HepG2 (cell line): ENCODE results near the gene AKAP8. TPM values are rescaled to one million over a fixed set of nuclear protein-coding genes. Genes with fewer than 3 reads are reported as not detected.

Experiments
- ATAD3A ChIP-seq: sonication (generic); formaldehyde crosslinking; IDR thresholded peaks from 2 replicates; pipeline ENCODE4 v1.4.0; 2020; ENCODE audit warnings: missing genetic modification reagents
- BATF2 ChIP-seq: sonication (generic); formaldehyde crosslinking; IDR thresholded peaks from 2 replicates; pipeline ENCODE4 v1.8.0; 2022; ENCODE audit warnings: mild to moderate bottlenecking, missing genetic modification reagents, moderate library complexity
- DR1 ChIP-seq: sonication (generic); formaldehyde crosslinking; IDR thresholded peaks from 2 replicates; pipeline ENCODE4 v1.8.0; 2021; ENCODE audit warnings: mild to moderate bottlenecking, missing genetic modification reagents, inconsistent platforms
- HES4 ChIP-seq: sonication (generic); formaldehyde crosslinking; IDR thresholded peaks from 2 replicates; pipeline ENCODE4 v1.9.0; 2021; ENCODE audit warnings: mild to moderate bottlenecking, missing genetic modification reagents, borderline replicate concordance
- MED1 ChIP-seq: sonication (generic); formaldehyde crosslinking; IDR thresholded peaks from 2 replicates; pipeline ENCODE4 v1.4.0; 2020; ENCODE audit warnings: missing genetic modification reagents
- POGZ ChIP-seq: sonication (generic); formaldehyde crosslinking; IDR thresholded peaks from 2 replicates; pipeline ENCODE4 v1.4.0; 2020; ENCODE audit warnings: mild to moderate bottlenecking, missing genetic modification reagents
- RFX3 ChIP-seq: IDR thresholded peaks from 2 replicates; pipeline ENCODE4 v1.6.1; 2016; ENCODE audit warnings: missing biosample characterization, missing genetic modification reagents
- RORA ChIP-seq: sonication (generic); formaldehyde crosslinking; IDR thresholded peaks from 2 replicates; pipeline ENCODE4 v1.5.0; 2020; ENCODE audit warnings: mild to moderate bottlenecking, missing genetic modification reagents, moderate library complexity
- ZNF232 ChIP-seq: sonication (generic); formaldehyde crosslinking; IDR thresholded peaks from 2 replicates; pipeline ENCODE4 v1.4.0; 2020; ENCODE audit warnings: missing genetic modification reagents, borderline replicate concordance
- ZNF564 ChIP-seq: sonication (generic); formaldehyde crosslinking; IDR thresholded peaks from 2 replicates; pipeline ENCODE4 v1.8.1; 2023; ENCODE audit warnings: mild to moderate bottlenecking, missing genetic modification reagents
- ZNF605 ChIP-seq: sonication (generic); formaldehyde crosslinking; IDR thresholded peaks from 2 replicates; pipeline ENCODE4 v1.8.0; 2022; ENCODE audit warnings: mild to moderate bottlenecking, missing genetic modification reagents
- ZNF678 ChIP-seq: sonication (generic); formaldehyde crosslinking; IDR thresholded peaks from 2 replicates; pipeline ENCODE4 v1.4.0; 2020; ENCODE audit warnings: mild to moderate bottlenecking, missing genetic modification reagents
- ZNF773 ChIP-seq: sonication (generic); formaldehyde crosslinking; IDR thresholded peaks from 2 replicates; pipeline ENCODE4 v1.4.0; 2020; ENCODE audit warnings: missing genetic modification reagents, borderline replicate concordance
- ZNF780A ChIP-seq: sonication (generic); formaldehyde crosslinking; IDR thresholded peaks from 2 replicates; pipeline ENCODE4 v1.8.0; 2022; ENCODE audit warnings: mild to moderate bottlenecking, missing genetic modification reagents, moderate library complexity
- ZNF788 ChIP-seq: sonication (generic); formaldehyde crosslinking; IDR thresholded peaks from 2 replicates; pipeline ENCODE4 v1.5.0; 2020; ENCODE audit warnings: mild to moderate bottlenecking, missing genetic modification reagents, borderline replicate concordance
- polyA plus RNA-seq, 8 experiments: library from polyadenylated mRNA; depleted of rRNA in 3 of 8; stranded (reverse) in 7 of 8; unstranded in 1 of 8; fragments of >200 nt; fragmentation: Illumina TruSeq in 4 of 8; extraction: Trizol in 4 of 8; gene quantifications; 2 replicates each; pipeline versions ENCODE4 v1.2.1 to v1.2.3, GENCODE V29; 2011 to 2016; ENCODE audit warnings: low read depth in 4 of 8, missing spikeins in 1 of 8, mixed read lengths in 1 of 8; ENCODE audit not compliant: insufficient read depth in 1 of 8
- total RNA-seq, 5 experiments: library from RNA; depleted of rRNA; stranded (reverse); fragments of >200 nt; fragmentation: Illumina TruSeq; extraction: Trizol; gene quantifications; 2 replicates each; pipeline ENCODE4 v1.2.3, GENCODE V29; 2016; ENCODE audit warnings: low read depth in 1 of 5
- TF ChIP-seq, protein P1 (sequence below): sonication (generic); formaldehyde crosslinking; IDR thresholded peaks from 2 replicates; pipeline ENCODE4 v1.5.1; 2020; ENCODE audit warnings: missing genetic modification reagents, mild to moderate bottlenecking, borderline replicate concordance
- TF ChIP-seq, protein P2 (sequence below): sonication (generic); formaldehyde crosslinking; IDR thresholded peaks from 2 replicates; pipeline ENCODE4 v1.4.0; 2020; ENCODE audit warnings: missing genetic modification reagents
- TF ChIP-seq, protein P3 (sequence below): conservative IDR thresholded peaks from 2 replicates; pipeline ENCODE4 v1.6.1; 2018; ENCODE audit warnings: missing genetic modification reagents
- TF ChIP-seq, protein P4 (sequence below): IDR thresholded peaks from 2 replicates; pipeline ENCODE4 v1.6.1; 2016; ENCODE audit warnings: mild to moderate bottlenecking

Gene AKAP8
- total and polyA plus RNA-seq, 2 of the 13 experiments (the other 11 are each of a cell fraction or from before 2014, with no cell fraction given), result 15.9 to 22.1 TPM

DNA sequence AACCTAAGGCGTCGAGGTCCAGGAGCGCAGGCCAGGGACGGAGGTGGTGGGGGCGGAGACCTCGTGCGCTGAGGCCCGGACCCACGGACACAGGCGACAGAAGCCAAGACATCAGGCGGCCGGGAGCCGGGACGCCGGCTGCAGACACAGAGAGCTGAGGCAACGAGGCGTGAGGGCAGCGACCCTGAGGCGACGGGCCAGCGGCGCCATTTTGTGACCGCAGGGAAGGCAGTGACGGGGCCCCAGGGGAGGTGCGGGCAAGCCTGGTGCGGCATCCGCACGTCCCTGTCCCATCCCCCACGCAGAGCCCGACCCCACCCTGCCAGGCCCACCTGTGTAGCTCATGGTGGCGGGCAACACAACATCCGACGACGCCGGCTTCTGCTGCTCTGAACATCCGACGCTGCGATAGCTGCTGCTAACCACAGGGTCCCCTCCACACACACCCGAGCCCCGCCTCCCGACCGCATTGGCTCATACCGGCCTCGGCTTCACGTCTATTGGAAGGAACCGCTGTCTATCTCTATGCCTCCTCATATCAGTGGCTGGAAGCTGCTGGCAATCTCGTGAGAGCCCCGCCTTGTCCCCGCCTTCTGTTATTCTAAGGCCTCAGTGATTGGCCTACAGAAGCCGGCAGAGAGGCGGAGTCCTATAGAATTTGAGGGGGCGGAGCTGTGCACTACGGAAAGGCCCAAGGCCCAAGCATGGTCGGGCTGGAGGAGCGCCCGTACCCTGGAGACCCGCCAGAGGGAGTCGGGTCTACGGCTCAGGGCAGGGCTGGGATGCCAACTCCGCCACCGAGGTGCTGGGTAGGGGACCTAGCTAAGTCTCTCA lies 39.2 kb upstream of the AKAP8 start, which contains the start of gene AKAP8L (continued):
- no peak for TF ChIP-seq BATF2 (CRISPR knock-in tag)
- TF ChIP-seq ZNF780A (CRISPR knock-in tag), result no peak
- no peak for TF ChIP-seq ZNF678 (CRISPR knock-in tag)
- TF ChIP-seq ATAD3A, result no peak
- peak; percentile 78; the same call in 1 of the 2 replicates for TF ChIP-seq ZNF605 (CRISPR knock-in tag)
- TF ChIP-seq, protein P1, sequence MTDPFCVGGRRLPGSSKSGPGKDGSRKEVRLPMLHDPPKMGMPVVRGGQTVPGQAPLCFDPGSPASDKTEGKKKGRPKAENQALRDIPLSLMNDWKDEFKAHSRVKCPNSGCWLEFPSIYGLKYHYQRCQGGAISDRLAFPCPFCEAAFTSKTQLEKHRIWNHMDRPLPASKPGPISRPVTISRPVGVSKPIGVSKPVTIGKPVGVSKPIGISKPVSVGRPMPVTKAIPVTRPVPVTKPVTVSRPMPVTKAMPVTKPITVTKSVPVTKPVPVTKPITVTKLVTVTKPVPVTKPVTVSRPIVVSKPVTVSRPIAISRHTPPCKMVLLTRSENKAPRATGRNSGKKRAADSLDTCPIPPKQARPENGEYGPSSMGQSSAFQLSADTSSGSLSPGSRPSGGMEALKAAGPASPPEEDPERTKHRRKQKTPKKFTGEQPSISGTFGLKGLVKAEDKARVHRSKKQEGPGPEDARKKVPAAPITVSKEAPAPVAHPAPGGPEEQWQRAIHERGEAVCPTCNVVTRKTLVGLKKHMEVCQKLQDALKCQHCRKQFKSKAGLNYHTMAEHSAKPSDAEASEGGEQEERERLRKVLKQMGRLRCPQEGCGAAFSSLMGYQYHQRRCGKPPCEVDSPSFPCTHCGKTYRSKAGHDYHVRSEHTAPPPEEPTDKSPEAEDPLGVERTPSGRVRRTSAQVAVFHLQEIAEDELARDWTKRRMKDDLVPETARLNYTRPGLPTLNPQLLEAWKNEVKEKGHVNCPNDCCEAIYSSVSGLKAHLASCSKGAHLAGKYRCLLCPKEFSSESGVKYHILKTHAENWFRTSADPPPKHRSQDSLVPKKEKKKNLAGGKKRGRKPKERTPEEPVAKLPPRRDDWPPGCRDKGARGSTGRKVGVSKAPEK (CRISPR knock-in tag), result no peak
- no peak; the same call in none of the 2 replicates for TF ChIP-seq POGZ (CRISPR knock-in tag)
- TF ChIP-seq ZNF232 (CRISPR knock-in tag), result no peak; the same call in 1 of the 2 replicates
- no peak for TF ChIP-seq RORA
- TF ChIP-seq, protein P2, sequence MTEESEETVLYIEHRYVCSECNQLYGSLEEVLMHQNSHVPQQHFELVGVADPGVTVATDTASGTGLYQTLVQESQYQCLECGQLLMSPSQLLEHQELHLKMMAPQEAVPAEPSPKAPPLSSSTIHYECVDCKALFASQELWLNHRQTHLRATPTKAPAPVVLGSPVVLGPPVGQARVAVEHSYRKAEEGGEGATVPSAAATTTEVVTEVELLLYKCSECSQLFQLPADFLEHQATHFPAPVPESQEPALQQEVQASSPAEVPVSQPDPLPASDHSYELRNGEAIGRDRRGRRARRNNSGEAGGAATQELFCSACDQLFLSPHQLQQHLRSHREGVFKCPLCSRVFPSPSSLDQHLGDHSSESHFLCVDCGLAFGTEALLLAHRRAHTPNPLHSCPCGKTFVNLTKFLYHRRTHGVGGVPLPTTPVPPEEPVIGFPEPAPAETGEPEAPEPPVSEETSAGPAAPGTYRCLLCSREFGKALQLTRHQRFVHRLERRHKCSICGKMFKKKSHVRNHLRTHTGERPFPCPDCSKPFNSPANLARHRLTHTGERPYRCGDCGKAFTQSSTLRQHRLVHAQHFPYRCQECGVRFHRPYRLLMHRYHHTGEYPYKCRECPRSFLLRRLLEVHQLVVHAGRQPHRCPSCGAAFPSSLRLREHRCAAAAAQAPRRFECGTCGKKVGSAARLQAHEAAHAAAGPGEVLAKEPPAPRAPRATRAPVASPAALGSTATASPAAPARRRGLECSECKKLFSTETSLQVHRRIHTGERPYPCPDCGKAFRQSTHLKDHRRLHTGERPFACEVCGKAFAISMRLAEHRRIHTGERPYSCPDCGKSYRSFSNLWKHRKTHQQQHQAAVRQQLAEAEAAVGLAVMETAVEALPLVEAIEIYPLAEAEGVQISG (CRISPR knock-in tag), result peak; percentile 65
- TF ChIP-seq ZNF564 (CRISPR knock-in tag), result peak; percentile 49; the same call in 1 of the 2 replicates
- TF ChIP-seq RFX3 (CRISPR knock-in tag), result no peak
- TF ChIP-seq HES4 (CRISPR knock-in tag), result peak; percentile 82; the same call in 1 of the 2 replicates
- peak; percentile 66; the same call in 1 of the 2 replicates for TF ChIP-seq ZNF773 (CRISPR knock-in tag)
- TF ChIP-seq, protein P3, sequence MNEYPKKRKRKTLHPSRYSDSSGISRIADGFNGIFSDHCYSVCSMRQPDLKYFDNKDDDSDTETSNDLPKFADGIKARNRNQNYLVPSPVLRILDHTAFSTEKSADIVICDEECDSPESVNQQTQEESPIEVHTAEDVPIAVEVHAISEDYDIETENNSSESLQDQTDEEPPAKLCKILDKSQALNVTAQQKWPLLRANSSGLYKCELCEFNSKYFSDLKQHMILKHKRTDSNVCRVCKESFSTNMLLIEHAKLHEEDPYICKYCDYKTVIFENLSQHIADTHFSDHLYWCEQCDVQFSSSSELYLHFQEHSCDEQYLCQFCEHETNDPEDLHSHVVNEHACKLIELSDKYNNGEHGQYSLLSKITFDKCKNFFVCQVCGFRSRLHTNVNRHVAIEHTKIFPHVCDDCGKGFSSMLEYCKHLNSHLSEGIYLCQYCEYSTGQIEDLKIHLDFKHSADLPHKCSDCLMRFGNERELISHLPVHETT (CRISPR knock-in tag), result no peak
- no peak; the same call in 1 of the 2 replicates for TF ChIP-seq DR1 (CRISPR knock-in tag)
- TF ChIP-seq ZNF788 (CRISPR knock-in tag), result no peak; the same call in 1 of the 2 replicates
- TF ChIP-seq MED1 (CRISPR knock-in tag), result peak; percentile 57; the same call in 1 of the 2 replicates
- TF ChIP-seq, protein P4, sequence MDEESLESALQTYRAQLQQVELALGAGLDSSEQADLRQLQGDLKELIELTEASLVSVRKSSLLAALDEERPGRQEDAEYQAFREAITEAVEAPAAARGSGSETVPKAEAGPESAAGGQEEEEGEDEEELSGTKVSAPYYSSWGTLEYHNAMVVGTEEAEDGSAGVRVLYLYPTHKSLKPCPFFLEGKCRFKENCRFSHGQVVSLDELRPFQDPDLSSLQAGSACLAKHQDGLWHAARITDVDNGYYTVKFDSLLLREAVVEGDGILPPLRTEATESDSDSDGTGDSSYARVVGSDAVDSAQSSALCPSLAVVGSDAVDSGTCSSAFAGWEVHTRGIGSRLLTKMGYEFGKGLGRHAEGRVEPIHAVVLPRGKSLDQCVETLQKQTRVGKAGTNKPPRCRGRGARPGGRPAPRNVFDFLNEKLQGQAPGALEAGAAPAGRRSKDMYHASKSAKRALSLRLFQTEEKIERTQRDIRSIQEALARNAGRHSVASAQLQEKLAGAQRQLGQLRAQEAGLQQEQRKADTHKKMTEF (CRISPR knock-in tag), result peak; percentile 74; the same call in 1 of the 2 replicates
